Neuronal stem cell (in vitro differentiated cells): ENCODE data around the gene BIN1.

Experiments used
- DNase-seq: peaks from one replicate; pipeline ENCODE4 v3.0.0-alpha.2; 2013; ENCODE audit warnings: low spot score
- H2AFZ ChIP-seq: one replicate; pipeline ENCODE4 v1.6.1; 2013; ENCODE audit warnings: mild to moderate bottlenecking, low read length, inconsistent platforms
- H2AK5ac ChIP-seq: 2 replicates; pipeline ENCODE4 v1.6.1; 2013; ENCODE audit warnings: low read depth, mild to moderate bottlenecking, inconsistent platforms, low read length, moderate library complexity, mixed read lengths
- H2BK120ac ChIP-seq: 2 replicates; pipeline ENCODE4 v1.6.1; 2013; ENCODE audit warnings: low read depth, mild to moderate bottlenecking, inconsistent platforms, low read length, moderate library complexity, mixed read lengths
- H2BK12ac ChIP-seq: one replicate; pipeline ENCODE4 v1.6.1; 2013; ENCODE audit warnings: low read length, inconsistent platforms
- H2BK15ac ChIP-seq: 2 replicates; pipeline ENCODE4 v1.6.1; 2013; ENCODE audit warnings: mild to moderate bottlenecking, low read length, inconsistent platforms, mixed read lengths
- H2BK5ac ChIP-seq: one replicate; pipeline ENCODE4 v1.6.1; 2013; ENCODE audit warnings: inconsistent platforms, mild to moderate bottlenecking, low read length, moderate library complexity
- H3K14ac ChIP-seq: one replicate; pipeline ENCODE4 v1.6.1; 2013; ENCODE audit warnings: low read length, inconsistent platforms
- H3K18ac ChIP-seq: 2 replicates; pipeline ENCODE4 v1.6.1; 2013; ENCODE audit warnings: low read length, inconsistent platforms
- H3K23ac ChIP-seq: 2 replicates; pipeline ENCODE4 v1.6.1; 2013; ENCODE audit warnings: low read depth, mild to moderate bottlenecking, mixed read lengths, low read length, inconsistent platforms; ENCODE audit not compliant: poor library complexity
- H3K27ac ChIP-seq: replicated peaks from 3 replicates; pipeline ENCODE4 v1.5.1; 2013; ENCODE audit warnings: low read length, inconsistent platforms
- H3K27me3 ChIP-seq, 3 experiments: 2 replicates each; pipeline ENCODE4 v1.6.1; 2013; ENCODE audit warnings: low read length in 3 of 3, mild to moderate bottlenecking in 2 of 3, inconsistent platforms in 1 of 3, low read depth in 1 of 3, mixed read lengths in 1 of 3, moderate library complexity in 1 of 3; ENCODE audit not compliant: control insufficient read depth in 3 of 3, insufficient read depth in 3 of 3
- H3K36me3 ChIP-seq, 2 donors: replicated peaks in 1 of 2; 2 replicates each; pipeline ENCODE4 v1.6.1; 2013; ENCODE audit warnings: low read length in 2 of 2; ENCODE audit not compliant: control insufficient read depth in 2 of 2, insufficient read depth in 2 of 2
- H3K4ac ChIP-seq: 2 replicates; pipeline ENCODE4 v1.6.1; 2013; ENCODE audit warnings: inconsistent platforms, mild to moderate bottlenecking, low read length, moderate library complexity
- H3K4me1 ChIP-seq, 2 donors: 1 replicate in 1 of 2; 2 replicates in 1 of 2; pipeline ENCODE4 v1.6.1; 2013; ENCODE audit warnings: low read length in 2 of 2, low read depth in 1 of 2; ENCODE audit not compliant: control insufficient read depth in 2 of 2, insufficient read depth in 1 of 2
- H3K4me2 ChIP-seq: one replicate; pipeline ENCODE4 v1.6.1; 2013; ENCODE audit warnings: mild to moderate bottlenecking, low read length, inconsistent platforms; ENCODE audit not compliant: insufficient read depth, poor library complexity, severe bottlenecking
- H3K4me3 ChIP-seq, 2 donors: 2 replicates each; pipeline ENCODE4 v1.5.1; 2013; ENCODE audit warnings: low read length in 2 of 2, mild to moderate bottlenecking in 2 of 2, inconsistent platforms in 1 of 2, moderate library complexity in 1 of 2
- H3K79me1 ChIP-seq: one replicate; pipeline ENCODE4 v1.6.1; 2013; ENCODE audit warnings: low read depth, mild to moderate bottlenecking, inconsistent platforms, low read length, moderate library complexity
- H3K9ac ChIP-seq: one replicate; pipeline ENCODE4 v1.6.1; 2013; ENCODE audit warnings: mild to moderate bottlenecking, low read depth, low read length, inconsistent platforms; ENCODE audit not compliant: poor library complexity
- H3K9me3 ChIP-seq, 2 donors: replicated peaks in 1 of 2; 2 replicates each; pipeline versions ENCODE3 to v1.6.1; 2013; ENCODE audit warnings: low read length in 2 of 2, mild to moderate bottlenecking in 2 of 2, inconsistent platforms in 1 of 2, low read depth in 1 of 2, mixed read lengths in 1 of 2, moderate library complexity in 1 of 2; ENCODE audit not compliant: control insufficient read depth in 2 of 2, insufficient read depth in 1 of 2
- H4K8ac ChIP-seq: one replicate; pipeline ENCODE4 v1.6.1; 2013; ENCODE audit warnings: low read depth, mild to moderate bottlenecking, inconsistent platforms, low read length, moderate library complexity
- H4K91ac ChIP-seq: one replicate; pipeline ENCODE4 v1.6.1; 2013; ENCODE audit warnings: low read length, low read depth, mild to moderate bottlenecking, inconsistent platforms; ENCODE audit not compliant: poor library complexity
- WGBS, 2 donors: extraction: QIAGEN DNeasy Blood & Tissue Kit; methylation state at CpG; one replicate each; pipeline ENCODE4 v1.1.7; 2013; ENCODE audit warnings: missing lambda C conversion rate in 2 of 2, mixed read lengths in 1 of 2; ENCODE audit not compliant: insufficient read length in 2 of 2, insufficient replicate concordance in 1 of 2; ENCODE audit errors: extremely low coverage in 2 of 2; 5-methylcytosine and 5-hydroxymethylcytosine counted together

BIN1 gene

GRCh38 chr2:127012868-127013267 lies 94.1 kb downstream of the BIN1 start:
- Histone ChIP-seq H2AK5ac (no peak overlapping the region), H3K18ac (no peak overlapping the region), H3K9ac (no peak overlapping the region), H3K27ac (no peak overlapping the region), H3K36me3 (no peaks in the 10 kb centered on the region), H3K4me1 (peaks cover 0 to 3% of the 10 kb centered on the region in 2 donors), H2BK15ac (no peak overlapping the region), H2AFZ (no peak overlapping the region), H3K14ac (no peak overlapping the region), H4K8ac (no peak overlapping the region), H3K9me3 (no peaks in the 10 kb centered on the region), H2BK120ac (no peak overlapping the region), H3K4me2 (no peak overlapping the region), H2BK12ac (no peak overlapping the region), H3K4me3 (no peak overlapping the region), H3K23ac (no peak overlapping the region), H3K27me3 (peaks cover 0 to 11% (median 0%) of the 10 kb centered on the region in 3 experiments), H3K4ac (no peak overlapping the region), H2BK5ac (no peak overlapping the region), H3K79me1 (no peaks in the 10 kb centered on the region), H4K91ac (no peak overlapping the region)
- no CpG with 5 or more reads among the region's 7 CpGs for WGBS, 2 donors
- no peak for DNase-seq

DNA sequence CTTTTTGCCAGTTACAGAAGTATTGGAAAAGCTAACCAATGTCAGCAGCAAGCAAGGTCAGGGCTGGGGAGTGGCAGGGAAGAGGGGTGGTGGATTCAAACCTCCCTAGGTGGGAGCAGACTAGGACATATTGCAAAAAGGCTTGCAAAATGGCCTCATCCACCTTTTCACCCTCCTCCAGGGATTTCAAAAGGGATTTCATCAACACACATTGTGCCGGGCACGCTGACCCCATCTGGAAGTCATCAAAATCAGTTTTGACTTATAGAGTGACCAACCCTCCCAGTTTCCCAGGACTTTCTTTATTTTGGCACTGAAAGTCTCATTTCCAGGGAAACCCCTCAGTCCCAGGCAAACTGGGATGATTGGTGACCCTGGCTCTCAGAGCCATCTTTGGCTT lies 94.7 kb downstream of the BIN1 start:
- no peak for DNase-seq
- Histone ChIP-seq H3K4ac (no peak overlapping the region), H3K36me3 (no peaks in the 10 kb centered on the region), H3K9me3 (no peaks in the 10 kb centered on the region), H3K18ac (no peak overlapping the region), H2AFZ (no peak overlapping the region), H4K91ac (no peak overlapping the region), H2BK120ac (no peak overlapping the region), H2BK5ac (no peak overlapping the region), H3K4me1 (peaks cover 0 to 3% of the 10 kb centered on the region in 2 donors), H4K8ac (no peak overlapping the region), H3K23ac (no peak overlapping the region), H3K79me1 (no peaks in the 10 kb centered on the region), H3K27ac (no peak overlapping the region), H3K14ac (no peak overlapping the region), H3K27me3 (peaks cover 0 to 11% (median 0%) of the 10 kb centered on the region in 3 experiments), H2AK5ac (no peak overlapping the region), H2BK15ac (no peak overlapping the region), H3K9ac (no peak overlapping the region), H3K4me3 (no peak overlapping the region), H3K4me2 (no peak overlapping the region), H2BK12ac (no peak overlapping the region)
- WGBS, 2 donors = no CpG with 5 or more reads among the region's 2 CpGs

- Histone ChIP-seq H3K4me1 (peaks cover 0 to 3% of the 10 kb centered on the region in 2 donors), H3K9me3 (no peaks in the 10 kb centered on the region), H4K91ac (no peak overlapping the region), H3K36me3 (no peaks in the 10 kb centered on the region), H3K18ac (no peak overlapping the region), H3K23ac (no peak overlapping the region), H2BK15ac (no peak overlapping the region), H3K27ac (no peak overlapping the region), H3K4me3 (no peak overlapping the region), H3K4ac (no peak overlapping the region), H2AFZ (no peak overlapping the region), H3K27me3 (peaks cover 0 to 16% (median 0%) of the 10 kb centered on the region in 3 experiments), H2BK12ac (no peak overlapping the region), H3K79me1 (no peaks in the 10 kb centered on the region), H4K8ac (no peak overlapping the region), H2AK5ac (no peak overlapping the region), H3K14ac (no peak overlapping the region), H3K9ac (no peak overlapping the region), H3K4me2 (no peak overlapping the region), H2BK5ac (no peak overlapping the region), H2BK120ac (no peak overlapping the region)
- no CpG with 5 or more reads among the region's 8 CpGs for WGBS, 2 donors
- no peak for DNase-seq
These were observed 95.2 kb downstream of the BIN1 start for GRCh38 chr2:127011796-127012195.

GRCh38 chr2:127011231-127011661 lies 95.7 kb downstream of the BIN1 start:
- Histone ChIP-seq H3K4me3 (no peak overlapping the region), H3K36me3 (no peaks in the 10 kb centered on the region), H2BK12ac (no peak overlapping the region), H4K8ac (no peak overlapping the region), H3K23ac (no peak overlapping the region), H3K18ac (no peak overlapping the region), H3K27ac (no peak overlapping the region), H3K14ac (no peak overlapping the region), H2AK5ac (no peak overlapping the region), H2BK5ac (no peak overlapping the region), H2AFZ (no peak overlapping the region), H3K9me3 (no peaks in the 10 kb centered on the region), H4K91ac (no peak overlapping the region), H3K9ac (no peak overlapping the region), H3K4me2 (no peak overlapping the region), H3K4ac (no peak overlapping the region), H3K79me1 (no peaks in the 10 kb centered on the region), H2BK120ac (no peak overlapping the region), H3K4me1 (peaks cover 0 to 3% of the 10 kb centered on the region in 2 donors), H2BK15ac (no peak overlapping the region), H3K27me3 (peaks cover 0 to 16% (median 0%) of the 10 kb centered on the region in 3 experiments)
- no CpG with 5 or more reads among the region's 2 CpGs for WGBS, 2 donors
- DNase-seq = no peak
